ENCODE measurements around the gene PTPRB.

- TF ChIP-seq, protein P1, sequence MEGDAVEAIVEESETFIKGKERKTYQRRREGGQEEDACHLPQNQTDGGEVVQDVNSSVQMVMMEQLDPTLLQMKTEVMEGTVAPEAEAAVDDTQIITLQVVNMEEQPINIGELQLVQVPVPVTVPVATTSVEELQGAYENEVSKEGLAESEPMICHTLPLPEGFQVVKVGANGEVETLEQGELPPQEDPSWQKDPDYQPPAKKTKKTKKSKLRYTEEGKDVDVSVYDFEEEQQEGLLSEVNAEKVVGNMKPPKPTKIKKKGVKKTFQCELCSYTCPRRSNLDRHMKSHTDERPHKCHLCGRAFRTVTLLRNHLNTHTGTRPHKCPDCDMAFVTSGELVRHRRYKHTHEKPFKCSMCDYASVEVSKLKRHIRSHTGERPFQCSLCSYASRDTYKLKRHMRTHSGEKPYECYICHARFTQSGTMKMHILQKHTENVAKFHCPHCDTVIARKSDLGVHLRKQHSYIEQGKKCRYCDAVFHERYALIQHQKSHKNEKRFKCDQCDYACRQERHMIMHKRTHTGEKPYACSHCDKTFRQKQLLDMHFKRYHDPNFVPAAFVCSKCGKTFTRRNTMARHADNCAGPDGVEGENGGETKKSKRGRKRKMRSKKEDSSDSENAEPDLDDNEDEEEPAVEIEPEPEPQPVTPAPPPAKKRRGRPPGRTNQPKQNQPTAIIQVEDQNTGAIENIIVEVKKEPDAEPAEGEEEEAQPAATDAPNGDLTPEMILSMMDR (IDR thresholded peaks at IDR 0.05; ENCODE audit: low read depth, low read length): no peak
- no peak for TF ChIP-seq POLR2A (IDR thresholded peaks at IDR 0.05; ENCODE audit: extremely low read depth, insufficient read length)
- TF ChIP-seq MAX (IDR thresholded peaks at IDR 0.05; ENCODE audit: low read depth, low read length): no peak
Observed at GRCh38 chr12:70648191-70648590, 11.0 kb upstream of the PTPRB start.
